ENCODE data around the gene GPANK1. TPM values are rescaled to one million over a fixed set of nuclear protein-coding genes. Genes with fewer than 3 reads are reported as not detected.

The GPANK1 gene
- total and polyA plus RNA-seq, 2 of the 13 experiments (the other 11 are each of a cell fraction or from before 2014, with no cell fraction given): 15.4 to 22.8 TPM

DNA sequence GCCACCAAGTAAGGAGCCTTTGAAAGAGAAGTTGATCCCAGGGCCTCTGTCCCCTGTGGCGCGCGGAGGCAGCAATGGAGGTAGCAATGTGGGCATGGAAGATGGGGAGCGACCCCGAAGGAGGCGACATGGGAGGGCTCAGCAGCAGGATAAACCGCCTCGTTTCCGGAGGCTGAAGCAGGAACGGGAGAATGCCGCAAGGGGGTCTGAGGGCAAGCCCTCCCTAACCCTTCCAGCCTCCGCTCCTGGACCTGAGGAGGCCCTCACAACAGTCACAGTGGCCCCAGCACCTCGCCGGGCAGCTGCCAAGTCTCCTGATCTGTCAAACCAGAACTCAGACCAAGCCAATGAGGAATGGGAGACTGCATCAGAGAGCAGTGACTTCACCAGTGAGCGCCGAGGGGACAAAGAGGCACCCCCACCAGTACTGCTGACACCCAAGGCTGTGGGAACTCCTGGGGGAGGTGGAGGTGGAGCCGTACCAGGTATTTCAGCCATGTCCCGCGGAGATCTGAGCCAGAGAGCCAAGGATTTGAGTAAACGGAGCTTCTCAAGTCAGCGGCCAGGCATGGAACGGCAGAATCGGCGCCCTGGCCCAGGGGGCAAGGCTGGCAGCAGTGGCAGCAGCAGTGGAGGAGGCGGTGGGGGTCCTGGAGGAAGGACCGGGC, 32.4 kb downstream of the GPANK1 start (continued):
- TF ChIP-seq CC2D1A (CRISPR knock-in tag; IDR thresholded peaks at IDR 0.05): no peak
- TF ChIP-seq, protein P1, sequence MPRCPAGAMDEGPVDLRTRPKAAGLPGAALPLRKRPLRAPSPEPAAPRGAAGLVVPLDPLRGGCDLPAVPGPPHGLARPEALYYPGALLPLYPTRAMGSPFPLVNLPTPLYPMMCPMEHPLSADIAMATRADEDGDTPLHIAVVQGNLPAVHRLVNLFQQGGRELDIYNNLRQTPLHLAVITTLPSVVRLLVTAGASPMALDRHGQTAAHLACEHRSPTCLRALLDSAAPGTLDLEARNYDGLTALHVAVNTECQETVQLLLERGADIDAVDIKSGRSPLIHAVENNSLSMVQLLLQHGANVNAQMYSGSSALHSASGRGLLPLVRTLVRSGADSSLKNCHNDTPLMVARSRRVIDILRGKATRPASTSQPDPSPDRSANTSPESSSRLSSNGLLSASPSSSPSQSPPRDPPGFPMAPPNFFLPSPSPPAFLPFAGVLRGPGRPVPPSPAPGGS (CRISPR knock-in tag; IDR thresholded peaks at IDR 0.05): 0 out of 2 replicates have a peak, but pooled peaks have one; percentile 35
- TF ChIP-seq ZNF432 (CRISPR knock-in tag; IDR thresholded peaks at IDR 0.05; ENCODE audit: borderline replicate concordance): no peak
- no peak for TF ChIP-seq ZNF672 (CRISPR knock-in tag; IDR thresholded peaks at IDR 0.05)
- 0 out of 2 replicates have a peak, but pooled peaks have one; percentile 31 for TF ChIP-seq IRX3 (CRISPR knock-in tag; IDR thresholded peaks at IDR 0.05; ENCODE audit: borderline replicate concordance, low read depth)
- no peak for TF ChIP-seq YEATS2 (CRISPR knock-in tag; IDR thresholded peaks at IDR 0.05; ENCODE audit: borderline replicate concordance)
- no peak for TF ChIP-seq MZF1 (CRISPR knock-in tag; IDR thresholded peaks at IDR 0.05; ENCODE audit: borderline replicate concordance)
- TF ChIP-seq GFI1 (CRISPR knock-in tag; IDR thresholded peaks at IDR 0.05; ENCODE audit: borderline replicate concordance): no peak
- TF ChIP-seq ZNF768 (CRISPR knock-in tag; IDR thresholded peaks at IDR 0.05): no peak
- TF ChIP-seq, protein P2, sequence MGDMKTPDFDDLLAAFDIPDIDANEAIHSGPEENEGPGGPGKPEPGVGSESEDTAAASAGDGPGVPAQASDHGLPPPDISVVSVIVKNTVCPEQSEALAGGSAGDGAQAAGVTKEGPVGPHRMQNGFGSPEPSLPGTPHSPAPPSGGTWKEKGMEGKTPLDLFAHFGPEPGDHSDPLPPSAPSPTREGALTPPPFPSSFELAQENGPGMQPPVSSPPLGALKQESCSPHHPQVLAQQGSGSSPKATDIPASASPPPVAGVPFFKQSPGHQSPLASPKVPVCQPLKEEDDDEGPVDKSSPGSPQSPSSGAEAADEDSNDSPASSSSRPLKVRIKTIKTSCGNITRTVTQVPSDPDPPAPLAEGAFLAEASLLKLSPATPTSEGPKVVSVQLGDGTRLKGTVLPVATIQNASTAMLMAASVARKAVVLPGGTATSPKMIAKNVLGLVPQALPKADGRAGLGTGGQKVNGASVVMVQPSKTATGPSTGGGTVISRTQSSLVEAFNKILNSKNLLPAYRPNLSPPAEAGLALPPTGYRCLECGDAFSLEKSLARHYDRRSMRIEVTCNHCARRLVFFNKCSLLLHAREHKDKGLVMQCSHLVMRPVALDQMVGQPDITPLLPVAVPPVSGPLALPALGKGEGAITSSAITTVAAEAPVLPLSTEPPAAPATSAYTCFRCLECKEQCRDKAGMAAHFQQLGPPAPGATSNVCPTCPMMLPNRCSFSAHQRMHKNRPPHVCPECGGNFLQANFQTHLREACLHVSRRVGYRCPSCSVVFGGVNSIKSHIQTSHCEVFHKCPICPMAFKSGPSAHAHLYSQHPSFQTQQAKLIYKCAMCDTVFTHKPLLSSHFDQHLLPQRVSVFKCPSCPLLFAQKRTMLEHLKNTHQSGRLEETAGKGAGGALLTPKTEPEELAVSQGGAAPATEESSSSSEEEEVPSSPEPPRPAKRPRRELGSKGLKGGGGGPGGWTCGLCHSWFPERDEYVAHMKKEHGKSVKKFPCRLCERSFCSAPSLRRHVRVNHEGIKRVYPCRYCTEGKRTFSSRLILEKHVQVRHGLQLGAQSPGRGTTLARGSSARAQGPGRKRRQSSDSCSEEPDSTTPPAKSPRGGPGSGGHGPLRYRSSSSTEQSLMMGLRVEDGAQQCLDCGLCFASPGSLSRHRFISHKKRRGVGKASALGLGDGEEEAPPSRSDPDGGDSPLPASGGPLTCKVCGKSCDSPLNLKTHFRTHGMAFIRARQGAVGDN (CRISPR knock-in tag; IDR thresholded peaks at IDR 0.05): peak; percentile 40
- no peak for TF ChIP-seq ZBTB38 (CRISPR knock-in tag; IDR thresholded peaks at IDR 0.05)
- no peak for TF ChIP-seq PCBP2 (optimal IDR thresholded peaks at IDR 0.05; ENCODE audit: low read depth, low read length, poor library complexity, severe bottlenecking)
- TF ChIP-seq MATR3 (CRISPR knock-in tag; IDR thresholded peaks at IDR 0.05): no peak
- TF ChIP-seq HOXA5 (CRISPR knock-in tag; IDR thresholded peaks at IDR 0.05): no peak
- TF ChIP-seq RBM22 (optimal IDR thresholded peaks at IDR 0.05; ENCODE audit: low read length): peak; percentile 19
- TF ChIP-seq, protein P3, sequence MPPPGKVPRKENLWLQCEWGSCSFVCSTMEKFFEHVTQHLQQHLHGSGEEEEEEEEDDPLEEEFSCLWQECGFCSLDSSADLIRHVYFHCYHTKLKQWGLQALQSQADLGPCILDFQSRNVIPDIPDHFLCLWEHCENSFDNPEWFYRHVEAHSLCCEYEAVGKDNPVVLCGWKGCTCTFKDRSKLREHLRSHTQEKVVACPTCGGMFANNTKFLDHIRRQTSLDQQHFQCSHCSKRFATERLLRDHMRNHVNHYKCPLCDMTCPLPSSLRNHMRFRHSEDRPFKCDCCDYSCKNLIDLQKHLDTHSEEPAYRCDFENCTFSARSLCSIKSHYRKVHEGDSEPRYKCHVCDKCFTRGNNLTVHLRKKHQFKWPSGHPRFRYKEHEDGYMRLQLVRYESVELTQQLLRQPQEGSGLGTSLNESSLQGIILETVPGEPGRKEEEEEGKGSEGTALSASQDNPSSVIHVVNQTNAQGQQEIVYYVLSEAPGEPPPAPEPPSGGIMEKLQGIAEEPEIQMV (CRISPR knock-in tag; IDR thresholded peaks at IDR 0.05; ENCODE audit: low read depth): no peak
- no peak for TF ChIP-seq ZNF776 (CRISPR knock-in tag; IDR thresholded peaks at IDR 0.05)
- no peak for TF ChIP-seq HMG20A (CRISPR knock-in tag; IDR thresholded peaks at IDR 0.05; ENCODE audit: borderline replicate concordance)
- TF ChIP-seq, protein P4, sequence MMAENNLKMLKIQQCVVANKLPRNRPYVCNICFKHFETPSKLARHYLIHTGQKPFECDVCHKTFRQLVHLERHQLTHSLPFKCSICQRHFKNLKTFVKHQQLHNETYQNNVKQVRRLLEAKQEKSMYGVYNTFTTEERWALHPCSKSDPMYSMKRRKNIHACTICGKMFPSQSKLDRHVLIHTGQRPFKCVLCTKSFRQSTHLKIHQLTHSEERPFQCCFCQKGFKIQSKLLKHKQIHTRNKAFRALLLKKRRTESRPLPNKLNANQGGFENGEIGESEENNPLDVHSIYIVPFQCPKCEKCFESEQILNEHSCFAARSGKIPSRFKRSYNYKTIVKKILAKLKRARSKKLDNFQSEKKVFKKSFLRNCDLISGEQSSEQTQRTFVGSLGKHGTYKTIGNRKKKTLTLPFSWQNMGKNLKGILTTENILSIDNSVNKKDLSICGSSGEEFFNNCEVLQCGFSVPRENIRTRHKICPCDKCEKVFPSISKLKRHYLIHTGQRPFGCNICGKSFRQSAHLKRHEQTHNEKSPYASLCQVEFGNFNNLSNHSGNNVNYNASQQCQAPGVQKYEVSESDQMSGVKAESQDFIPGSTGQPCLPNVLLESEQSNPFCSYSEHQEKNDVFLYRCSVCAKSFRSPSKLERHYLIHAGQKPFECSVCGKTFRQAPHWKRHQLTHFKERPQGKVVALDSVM (CRISPR knock-in tag; IDR thresholded peaks at IDR 0.05): no peak
- TF ChIP-seq SMAD9 (CRISPR knock-in tag; IDR thresholded peaks at IDR 0.05): no peak

Data from HepG2 (cell line).